Muscle of leg (tissue), 11 donors: ENCODE measurements around the gene SLIT3. TPM values are rescaled to one million over a fixed set of nuclear protein-coding genes. Genes with fewer than 3 reads are reported as not detected.

Experiments
- DNase-seq: peaks from one replicate; pipeline ENCODE4 v3.0.0; 2013
- H3K27ac ChIP-seq: one replicate; pipeline ENCODE4 v1.5.1; 2013; ENCODE audit warnings: mild to moderate bottlenecking, low read length, control low read depth
- H3K27me3 ChIP-seq: one replicate; pipeline ENCODE4 v1.6.1; 2013; ENCODE audit warnings: low read length; ENCODE audit not compliant: control insufficient read depth, insufficient read depth
- H3K36me3 ChIP-seq: one replicate; pipeline ENCODE4 v1.6.1; 2013; ENCODE audit warnings: low read length; ENCODE audit not compliant: control insufficient read depth, insufficient read depth
- H3K4me1 ChIP-seq: one replicate; pipeline ENCODE4 v1.6.1; 2013; ENCODE audit warnings: low read length; ENCODE audit not compliant: control insufficient read depth, insufficient read depth
- H3K4me3 ChIP-seq: one replicate; pipeline ENCODE4 v1.5.1; 2013; ENCODE audit warnings: low read length, control low read depth
- H3K9me3 ChIP-seq: replicated peaks from 2 replicates; pipeline ENCODE4 v1.6.1; 2013; ENCODE audit warnings: low read depth, low read length; ENCODE audit not compliant: control insufficient read depth
- WGBS: methylation state at CpG from one replicate; pipeline ENCODE4 v1.1.5; 2013; ENCODE audit warnings: missing lambda C conversion rate; ENCODE audit not compliant: insufficient coverage; 5-methylcytosine and 5-hydroxymethylcytosine counted together
- polyA plus RNA-seq, 8 donors: library from polyadenylated mRNA; unstranded; fragments of 120-200 nt; gene quantifications; one replicate each; pipeline versions ENCODE4 v1.2.1 to v1.2.3, GENCODE V29; 2013; ENCODE audit warnings: inconsistent platforms in 1 of 8, low replicate concordance in 1 of 8; ENCODE audit not compliant: insufficient read length in 8 of 8, insufficient read depth in 1 of 8
- total RNA-seq: library from RNA; stranded (reverse); fragments of 120-200 nt; gene quantifications from one replicate; pipeline ENCODE4 v1.2.4, GENCODE V29; 2013

The SLIT3 gene
- total and polyA plus RNA-seq, 9 donors = 5.2 to 36.4 (median 12.2) TPM

DNA sequence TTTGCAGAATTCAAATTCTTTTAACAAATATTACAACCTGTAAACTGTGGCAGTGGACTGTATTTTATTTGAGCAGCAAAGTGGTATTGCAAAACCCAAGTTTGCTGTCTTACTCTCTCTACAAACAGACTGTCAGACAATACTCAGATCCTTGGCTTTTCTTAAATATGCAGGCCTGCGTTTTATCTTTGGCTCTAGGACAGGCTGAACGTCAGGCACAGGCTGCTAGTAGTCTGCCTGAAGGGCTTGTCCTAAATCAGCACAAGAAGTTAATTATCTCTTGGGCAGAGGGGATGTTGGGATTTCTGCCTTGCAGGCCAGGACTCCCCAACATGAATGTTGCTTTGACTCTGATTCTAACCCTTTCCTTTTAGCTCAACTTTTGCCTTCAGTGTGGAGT is 147.5 kb downstream of the SLIT3 start:
- Histone ChIP-seq H3K4me3 (no peak overlapping the region), H3K27ac (no peak overlapping the region), H3K36me3 (no peaks in the 10 kb centered on the region), H3K9me3 (peaks cover 3% of the 10 kb centered on the region), H3K27me3 (no peaks in the 10 kb centered on the region), H3K4me1 (no peaks in the 10 kb centered on the region)
- peak; percentile 65 for DNase-seq
- WGBS = no CpG with 5 or more reads among the region's 2 CpGs

DNA sequence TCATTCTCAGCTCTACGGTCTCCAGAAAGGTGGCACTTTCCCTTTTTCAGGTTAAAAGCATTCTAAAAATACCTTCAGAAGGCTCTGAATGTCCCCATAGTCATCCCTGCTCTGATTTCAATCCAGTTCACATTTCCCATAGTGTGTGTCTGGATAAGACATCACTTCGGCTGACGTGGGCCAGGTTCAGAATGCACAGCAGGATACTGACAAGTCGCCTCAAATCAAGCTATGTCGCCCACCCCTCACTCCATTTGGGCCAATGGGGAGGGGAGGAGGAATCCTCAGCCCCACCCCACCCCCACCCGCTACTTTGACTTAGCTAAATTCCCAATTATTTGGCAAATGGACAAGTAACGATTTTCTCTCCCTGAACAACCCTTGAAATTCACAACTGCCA is 148.0 kb downstream of the SLIT3 start:
- Histone ChIP-seq H3K4me1 (peaks cover under 1% of the 10 kb centered on the region), H3K36me3 (no peaks in the 10 kb centered on the region), H3K9me3 (peaks cover under 1% of the 10 kb centered on the region), H3K27me3 (no peaks in the 10 kb centered on the region), H3K27ac (no peak overlapping the region), H3K4me3 (no peak overlapping the region)
- no CpG with 5 or more reads among the region's 7 CpGs for WGBS
- peak; percentile 44 for DNase-seq

DNA sequence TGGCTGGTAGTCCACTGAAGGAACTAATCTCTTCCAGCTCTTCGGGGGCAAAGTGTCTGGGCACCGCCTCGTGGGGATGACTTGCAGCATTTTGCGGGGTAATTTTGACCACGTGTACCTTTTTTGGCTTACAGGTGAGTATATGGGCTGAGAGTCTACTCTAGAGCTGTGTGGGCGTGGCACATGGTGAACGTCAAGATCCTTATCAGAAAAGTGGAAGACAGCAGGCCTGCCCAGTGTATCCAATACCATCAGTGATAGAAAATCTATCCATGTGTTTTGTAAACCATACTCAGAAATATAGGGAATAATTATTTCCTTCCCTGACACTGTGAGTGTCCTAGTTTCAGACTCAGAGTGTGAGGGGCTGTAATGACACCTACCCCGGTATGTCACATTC is 148.5 kb downstream of the SLIT3 start:
- H3K9me3 ChIP-seq = no peaks in the 10 kb centered on the region
- WGBS = 95% methylated on average over 4 of the region's 8 CpGs

DNA sequence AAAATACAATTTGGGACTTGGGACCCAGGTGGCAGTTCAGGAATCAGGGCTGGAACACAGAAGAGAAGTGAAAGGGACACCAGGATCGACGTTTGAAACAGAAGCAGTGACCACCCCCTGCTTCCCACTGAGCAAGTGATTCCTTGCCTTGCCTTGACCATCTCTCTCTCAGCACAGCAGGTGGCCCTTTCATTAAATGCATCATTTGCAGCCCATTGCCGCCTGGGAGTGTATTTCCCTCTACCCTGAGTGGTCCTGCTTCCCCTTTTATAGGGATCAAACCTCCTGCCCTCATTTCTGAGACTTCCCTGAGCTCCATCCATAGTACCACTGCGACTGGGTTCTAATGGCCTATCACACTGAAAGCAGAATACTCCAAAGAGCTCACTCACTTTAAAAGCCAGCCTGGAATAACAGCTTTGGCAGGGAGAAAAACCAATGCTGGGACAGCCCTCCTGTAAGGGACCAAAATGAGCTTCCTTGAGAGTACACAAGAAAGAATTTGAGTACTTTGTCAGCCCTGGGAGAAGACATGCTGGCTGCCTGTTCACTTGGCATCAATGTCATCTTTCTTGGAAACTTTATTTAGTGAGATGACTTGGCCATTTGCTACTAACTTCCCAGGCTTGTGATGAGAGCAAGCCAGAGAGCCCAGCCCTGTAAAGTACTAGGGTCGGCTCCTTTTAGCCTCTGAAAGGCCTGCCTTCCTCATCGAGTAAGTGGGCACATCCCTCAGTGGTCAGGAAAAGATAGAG is 149.7 kb downstream of the SLIT3 start:
- peak; percentile 72 for DNase-seq
- no peak overlapping the region for H3K4me3 ChIP-seq
- no peaks in the 10 kb centered on the region for H3K36me3 ChIP-seq
- no peak overlapping the region for H3K27ac ChIP-seq
- no peaks in the 10 kb centered on the region for H3K9me3 ChIP-seq
- 40% methylated on average over 4 of the region's 6 CpGs for WGBS
- H3K4me1 ChIP-seq = peaks cover 4% of the 10 kb centered on the region
- no peaks in the 10 kb centered on the region for H3K27me3 ChIP-seq

More for the DNA sequence above, 148.5 kb downstream of the SLIT3 start:
- DNase-seq = no peak
- Histone ChIP-seq H3K27ac (no peak overlapping the region), H3K27me3 (no peaks in the 10 kb centered on the region), H3K4me3 (no peak overlapping the region), H3K36me3 (no peaks in the 10 kb centered on the region), H3K4me1 (peaks cover 4% of the 10 kb centered on the region)

DNA sequence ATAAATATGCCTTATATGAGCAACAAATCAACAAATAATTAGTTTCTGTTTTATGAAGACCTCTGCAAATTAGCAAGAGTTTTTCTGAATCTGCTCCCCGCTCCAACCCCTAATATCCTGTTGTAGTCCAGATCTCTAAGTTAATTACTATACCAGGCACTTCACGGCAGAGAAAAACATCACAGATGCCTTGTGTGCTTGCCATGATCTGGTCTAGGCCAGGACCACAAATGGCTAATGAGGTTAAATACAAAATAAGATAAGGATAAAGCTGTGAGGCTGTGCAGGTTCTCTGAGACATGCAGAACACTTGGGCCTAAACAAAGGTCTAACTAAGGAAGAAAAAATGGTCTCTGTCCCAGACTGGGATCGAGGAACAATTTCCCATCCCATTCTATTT is 150.8 kb downstream of the SLIT3 start:
- no peak for DNase-seq
- H3K27ac ChIP-seq = no peak overlapping the region
- no peaks in the 10 kb centered on the region for H3K27me3 ChIP-seq
- H3K36me3 ChIP-seq = no peaks in the 10 kb centered on the region
- no CpG with 5 or more reads among the region's 3 CpGs for WGBS
- H3K4me3 ChIP-seq = no peak overlapping the region
- peaks cover 4% of the 10 kb centered on the region for H3K4me1 ChIP-seq
- no peaks in the 10 kb centered on the region for H3K9me3 ChIP-seq

DNA sequence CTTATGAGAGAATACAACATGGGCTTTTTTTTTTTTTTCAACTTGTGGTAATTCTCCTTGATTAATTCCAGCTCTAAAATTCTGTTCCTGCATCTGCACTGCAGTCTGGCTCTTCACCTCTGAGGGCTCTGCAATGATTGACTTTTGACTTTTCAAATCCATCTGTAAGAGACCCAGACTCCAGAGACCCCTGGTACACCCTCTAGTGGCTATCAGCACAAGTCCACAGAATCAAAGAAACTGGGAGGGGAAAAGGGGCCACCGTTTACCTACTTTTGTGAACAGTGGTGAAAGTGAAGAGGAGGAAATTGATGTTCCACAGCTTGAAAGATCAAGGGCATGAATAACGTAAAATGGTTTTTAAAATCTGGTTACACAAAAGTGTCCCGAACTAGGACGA is 151.6 kb downstream of the SLIT3 start:
- no peak overlapping the region for H3K27ac ChIP-seq
- H3K27me3 ChIP-seq = no peaks in the 10 kb centered on the region
- H3K4me1 ChIP-seq = peaks cover 4% of the 10 kb centered on the region
- H3K36me3 ChIP-seq = no peaks in the 10 kb centered on the region
- WGBS = 70% methylated on average over 2 of the region's 4 CpGs
- H3K4me3 ChIP-seq = no peak overlapping the region
- DNase-seq = no peak
- H3K9me3 ChIP-seq = no peaks in the 10 kb centered on the region

DNA sequence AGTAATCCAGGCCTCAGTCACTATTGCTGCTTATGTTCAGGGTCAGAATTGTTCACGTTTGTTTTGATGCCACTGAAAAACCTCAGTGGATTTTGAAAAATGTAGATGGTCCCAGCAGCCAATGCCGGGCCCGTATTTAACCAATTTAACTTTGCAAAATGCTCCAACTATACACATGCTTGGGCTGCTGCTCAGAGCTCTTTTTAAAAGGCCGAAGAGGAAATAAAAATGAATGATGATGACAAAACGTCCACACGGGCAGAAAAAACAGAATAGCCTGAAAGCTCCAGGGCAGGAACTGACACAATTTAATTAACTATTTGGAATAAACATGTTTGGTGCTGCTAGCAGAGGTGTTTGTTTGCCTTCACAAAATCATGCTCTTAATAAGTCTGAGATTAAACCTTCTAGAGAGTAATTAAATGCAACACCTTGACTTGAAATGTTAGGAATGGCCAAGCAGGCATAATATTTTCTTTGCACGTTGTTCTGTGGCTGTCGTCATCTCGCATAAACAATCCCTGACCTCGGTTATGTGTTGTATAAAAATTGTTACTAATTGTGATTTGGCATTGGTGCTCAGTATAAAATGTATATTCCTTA is 152.7 kb downstream of the SLIT3 start:
- no peak overlapping the region for H3K4me3 ChIP-seq
- H3K4me1 ChIP-seq = peaks cover 4% of the 10 kb centered on the region
- no CpG with 5 or more reads among the region's 10 CpGs for WGBS
- no peaks in the 10 kb centered on the region for H3K9me3 ChIP-seq
- H3K27me3 ChIP-seq = no peaks in the 10 kb centered on the region
- DNase-seq = peak; percentile 44
- no peaks in the 10 kb centered on the region for H3K36me3 ChIP-seq
- H3K27ac ChIP-seq = no peak overlapping the region

DNA sequence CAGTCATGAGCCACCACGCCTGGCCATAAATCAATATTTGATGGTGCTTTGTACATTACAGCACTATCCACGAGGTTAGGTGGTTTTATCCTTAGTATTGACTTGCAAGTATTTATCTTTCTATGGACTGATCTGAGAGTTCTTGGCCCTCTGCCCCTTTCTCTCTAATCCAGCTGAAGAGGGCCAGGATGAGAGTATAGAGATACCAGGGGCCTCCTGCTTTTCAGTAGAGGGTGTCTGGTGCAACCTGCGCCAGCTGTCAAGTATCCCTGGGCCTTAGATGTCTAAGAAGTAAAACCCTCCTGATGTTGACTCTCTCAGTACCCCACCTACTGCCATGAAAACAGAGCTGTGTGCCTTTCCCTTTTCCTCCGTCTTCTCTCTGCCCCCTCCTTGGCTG is 153.4 kb downstream of the SLIT3 start:
- 100% methylated on average over 1 of the region's 4 CpGs for WGBS
- Histone ChIP-seq H3K9me3 (no peaks in the 10 kb centered on the region), H3K27ac (no peak overlapping the region), H3K4me1 (peaks cover 4% of the 10 kb centered on the region), H3K36me3 (no peaks in the 10 kb centered on the region), H3K27me3 (no peaks in the 10 kb centered on the region), H3K4me3 (no peak overlapping the region)
- DNase-seq = peak; percentile 23

DNA sequence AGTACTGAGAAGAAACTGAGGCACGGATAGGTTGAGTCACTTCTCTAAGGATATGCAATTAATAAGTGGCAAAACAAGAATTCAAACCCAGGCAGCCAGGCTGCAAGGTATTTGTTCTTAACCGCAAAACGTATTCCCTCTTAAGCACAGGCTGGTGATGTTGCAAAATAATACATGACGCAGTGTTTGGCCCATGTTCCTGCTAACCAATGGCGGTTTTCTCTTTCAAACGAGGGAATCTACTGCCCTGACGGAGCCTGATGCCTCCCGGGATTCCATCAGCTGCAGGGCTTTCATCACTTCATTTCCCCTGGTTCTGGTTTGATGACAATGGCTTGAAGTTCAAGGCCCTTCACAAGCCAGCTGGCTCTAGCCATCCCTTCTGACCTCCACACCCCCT is 154.8 kb downstream of the SLIT3 start:
- no peaks in the 10 kb centered on the region for H3K9me3 ChIP-seq
- no peak for DNase-seq
- 67% methylated on average over 6 of the region's 8 CpGs for WGBS
- H3K27me3 ChIP-seq = no peaks in the 10 kb centered on the region
- no peak overlapping the region for H3K4me3 ChIP-seq
- H3K27ac ChIP-seq = no peak overlapping the region
- peaks cover 7% of the 10 kb centered on the region for H3K4me1 ChIP-seq
- no peaks in the 10 kb centered on the region for H3K36me3 ChIP-seq

DNA sequence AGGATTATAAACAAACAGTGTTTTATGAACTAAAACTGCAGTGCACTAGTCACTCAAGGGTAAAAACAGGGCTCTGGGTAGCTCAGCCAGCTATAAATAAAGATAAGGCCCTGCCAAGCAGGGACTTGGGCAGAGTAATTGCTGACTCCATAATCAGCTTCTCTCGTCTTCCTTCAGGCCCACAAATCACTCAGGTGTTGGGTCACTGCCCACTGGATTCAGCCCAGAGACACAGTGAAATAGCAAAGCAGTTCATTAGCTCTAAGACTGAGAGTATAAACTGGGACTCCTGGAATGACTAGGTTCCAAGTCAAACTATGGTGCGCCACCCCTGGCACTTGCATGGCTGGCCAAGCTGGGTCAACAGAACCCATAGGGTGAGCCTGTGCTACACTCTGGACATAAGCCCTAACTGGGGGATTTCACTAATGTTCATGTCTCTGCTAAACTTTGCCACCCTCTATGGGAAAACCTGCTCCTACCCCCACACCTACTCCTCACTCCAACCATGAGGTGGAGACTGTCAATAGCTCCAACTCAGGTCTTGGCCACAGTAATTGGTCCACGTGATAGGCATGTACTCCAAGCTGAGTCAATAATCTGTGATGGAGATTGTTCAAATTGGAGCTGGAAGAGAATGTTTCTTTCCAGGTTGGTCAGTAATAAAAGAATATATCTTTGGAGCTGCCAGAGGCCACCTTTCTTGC is 158.5 kb downstream of the SLIT3 start:
- WGBS = 77% methylated on average over 2 of the region's 3 CpGs
- peak; percentile 59 for DNase-seq
- H3K36me3 ChIP-seq = no peaks in the 10 kb centered on the region
- H3K4me3 ChIP-seq = no peak overlapping the region
- no peak overlapping the region for H3K27ac ChIP-seq
- H3K27me3 ChIP-seq = no peaks in the 10 kb centered on the region
- peaks cover 10% of the 10 kb centered on the region for H3K4me1 ChIP-seq
- H3K9me3 ChIP-seq = no peaks in the 10 kb centered on the region
